Measurements from ENCODE around the gene OR8B4. TPM values are rescaled to one million over a fixed set of nuclear protein-coding genes. Genes with fewer than 3 reads are reported as not detected.

The OR8B4 gene
- total RNA-seq, 2 donors from 2014 or later = not detected

GRCh38 chr11:124441081-124441480 lies 16.4 kb upstream of the OR8B4 start:
- Histone ChIP-seq H3K4me3 (no peak overlapping the region), H3K4me1 (ENCODE audit: control insufficient read depth in 1 of 2, low read depth in 2 of 2) (no peaks in the 10 kb centered on the region), H3K9me3 (no peaks in the 10 kb centered on the region), H3K27me3 (replicated peaks; ENCODE audit: insufficient read depth) (no peaks in the 10 kb centered on the region), H3K36me3 (no peaks in the 10 kb centered on the region), H3K27ac (no peak overlapping the region)
- ATAC-seq (ENCODE audit: insufficient number of reproducible peaks, low FRiP score, low read depth) = no peak
- TF ChIP-seq, protein P1, sequence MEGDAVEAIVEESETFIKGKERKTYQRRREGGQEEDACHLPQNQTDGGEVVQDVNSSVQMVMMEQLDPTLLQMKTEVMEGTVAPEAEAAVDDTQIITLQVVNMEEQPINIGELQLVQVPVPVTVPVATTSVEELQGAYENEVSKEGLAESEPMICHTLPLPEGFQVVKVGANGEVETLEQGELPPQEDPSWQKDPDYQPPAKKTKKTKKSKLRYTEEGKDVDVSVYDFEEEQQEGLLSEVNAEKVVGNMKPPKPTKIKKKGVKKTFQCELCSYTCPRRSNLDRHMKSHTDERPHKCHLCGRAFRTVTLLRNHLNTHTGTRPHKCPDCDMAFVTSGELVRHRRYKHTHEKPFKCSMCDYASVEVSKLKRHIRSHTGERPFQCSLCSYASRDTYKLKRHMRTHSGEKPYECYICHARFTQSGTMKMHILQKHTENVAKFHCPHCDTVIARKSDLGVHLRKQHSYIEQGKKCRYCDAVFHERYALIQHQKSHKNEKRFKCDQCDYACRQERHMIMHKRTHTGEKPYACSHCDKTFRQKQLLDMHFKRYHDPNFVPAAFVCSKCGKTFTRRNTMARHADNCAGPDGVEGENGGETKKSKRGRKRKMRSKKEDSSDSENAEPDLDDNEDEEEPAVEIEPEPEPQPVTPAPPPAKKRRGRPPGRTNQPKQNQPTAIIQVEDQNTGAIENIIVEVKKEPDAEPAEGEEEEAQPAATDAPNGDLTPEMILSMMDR (IDR thresholded peaks at IDR 0.05) = no peak
- DNase-seq (ENCODE audit: low spot score) = no peak

GRCh38 chr11:124440608-124441007 lies 15.9 kb upstream of the OR8B4 start:
- H3K9me3 ChIP-seq = no peaks in the 10 kb centered on the region
- ATAC-seq (ENCODE audit: insufficient number of reproducible peaks, low FRiP score, low read depth) = no peak
- no peak overlapping the region for H3K4me3 ChIP-seq
- H3K27me3 ChIP-seq (replicated peaks; ENCODE audit: insufficient read depth) = no peaks in the 10 kb centered on the region
- H3K27ac ChIP-seq = no peak overlapping the region
- TF ChIP-seq, protein P1 (IDR thresholded peaks at IDR 0.05) = no peak
- no peak for DNase-seq (ENCODE audit: low spot score)
- H3K4me1 ChIP-seq (ENCODE audit: control insufficient read depth in 1 of 2, low read depth in 2 of 2) = no peaks in the 10 kb centered on the region
- no peaks in the 10 kb centered on the region for H3K36me3 ChIP-seq

DNA sequence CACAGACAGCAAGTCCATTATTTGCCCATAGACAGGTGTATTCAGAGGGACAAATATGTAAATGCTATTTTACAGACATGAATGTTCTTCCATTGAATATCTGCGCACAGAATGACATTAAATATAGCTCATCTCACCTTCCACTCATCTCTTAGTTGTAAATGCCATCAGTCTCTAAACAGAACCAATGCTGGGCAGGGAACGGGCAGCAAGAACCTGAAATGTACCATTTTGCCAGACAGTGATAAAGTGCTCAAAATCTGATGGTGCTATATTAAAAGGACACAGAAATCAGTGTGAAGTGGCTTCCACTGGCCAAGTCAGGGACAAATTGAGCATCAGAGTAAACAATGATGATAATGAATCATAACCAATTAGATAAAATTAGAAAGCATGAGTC lies 10.0 kb upstream of the OR8B4 start:
- no peak for DNase-seq (ENCODE audit: low spot score)
- TF ChIP-seq, protein P1 (IDR thresholded peaks at IDR 0.05) = no peak
- no peaks in the 10 kb centered on the region for H3K36me3 ChIP-seq

GRCh38 chr11:124429599-124429998 lies 4.9 kb upstream of the OR8B4 start:
- Histone ChIP-seq H3K36me3 (no peaks in the 10 kb centered on the region), H3K9me3 (no peaks in the 10 kb centered on the region), H3K27ac (no peak overlapping the region), H3K4me3 (no peak overlapping the region), H3K27me3 (replicated peaks; ENCODE audit: insufficient read depth) (no peaks in the 10 kb centered on the region), H3K4me1 (ENCODE audit: control insufficient read depth in 1 of 2, low read depth in 2 of 2) (no peaks in the 10 kb centered on the region)
- ATAC-seq (ENCODE audit: insufficient number of reproducible peaks, low FRiP score, low read depth) = no peak
- TF ChIP-seq, protein P1 (IDR thresholded peaks at IDR 0.05) = no peak
- DNase-seq (ENCODE audit: low spot score) = no peak

More for the DNA sequence above, 10.0 kb upstream of the OR8B4 start:
- no peaks in the 10 kb centered on the region for H3K27me3 ChIP-seq (replicated peaks; ENCODE audit: insufficient read depth)
- no peak for ATAC-seq (ENCODE audit: insufficient number of reproducible peaks, low FRiP score, low read depth)
- H3K9me3 ChIP-seq = no peaks in the 10 kb centered on the region
- H3K27ac ChIP-seq = no peak overlapping the region
- H3K4me3 ChIP-seq = no peak overlapping the region
- no peaks in the 10 kb centered on the region for H3K4me1 ChIP-seq (ENCODE audit: control insufficient read depth in 1 of 2, low read depth in 2 of 2)

GRCh38 chr11:124421043-124421442 lies 3.6 kb downstream of the OR8B4 start:
- DNase-seq (ENCODE audit: low spot score) = no peak
- Histone ChIP-seq H3K27me3 (replicated peaks; ENCODE audit: insufficient read depth) (no peaks in the 10 kb centered on the region), H3K4me1 (ENCODE audit: control insufficient read depth in 1 of 2, low read depth in 2 of 2) (no peaks in the 10 kb centered on the region), H3K27ac (no peak overlapping the region), H3K36me3 (no peaks in the 10 kb centered on the region), H3K4me3 (no peak overlapping the region), H3K9me3 (no peaks in the 10 kb centered on the region)
- TF ChIP-seq, protein P1 (IDR thresholded peaks at IDR 0.05) = no peak
- no peak for ATAC-seq (ENCODE audit: insufficient number of reproducible peaks, low FRiP score, low read depth)
